Measurements from ENCODE around the gene ACOT7.

Gene ACOT7

GRCh38 chr1:6268415-6268814, 125.2 kb downstream of the ACOT7 start:
- no peak for DNase-seq (ENCODE audit: low read depth)

DNA sequence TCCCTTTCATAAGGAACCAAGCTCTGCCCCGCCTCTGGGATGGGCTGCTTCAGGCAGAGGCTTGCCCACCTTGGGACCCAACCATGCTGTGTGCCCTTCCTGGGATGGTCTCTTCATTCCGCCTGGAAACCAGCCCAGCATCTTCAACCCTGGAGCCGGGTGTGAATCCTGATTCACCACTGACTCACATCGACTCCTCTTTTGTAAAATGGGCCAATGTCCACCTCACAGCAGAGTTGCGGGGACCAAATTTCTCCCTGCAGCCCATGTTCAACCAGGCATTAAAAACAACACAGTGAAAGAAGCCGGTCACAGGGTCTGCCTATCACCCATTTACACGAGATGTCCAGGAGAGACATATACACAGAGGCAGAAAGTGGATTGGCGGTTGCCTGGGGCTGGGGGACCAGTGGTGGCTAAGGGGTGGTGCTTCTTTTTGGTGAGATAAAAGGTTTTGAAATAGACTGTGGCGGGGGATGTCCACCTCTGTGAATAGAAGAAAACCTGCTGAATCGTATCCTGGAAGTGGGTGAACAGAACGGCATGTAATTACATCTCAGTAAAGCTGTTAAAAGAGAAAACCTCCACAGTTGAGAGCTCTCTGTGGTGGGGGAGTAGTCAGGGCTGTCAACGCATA, 125.8 kb downstream of the ACOT7 start:
- peak; percentile 14 for DNase-seq (ENCODE audit: low read depth)

DNA sequence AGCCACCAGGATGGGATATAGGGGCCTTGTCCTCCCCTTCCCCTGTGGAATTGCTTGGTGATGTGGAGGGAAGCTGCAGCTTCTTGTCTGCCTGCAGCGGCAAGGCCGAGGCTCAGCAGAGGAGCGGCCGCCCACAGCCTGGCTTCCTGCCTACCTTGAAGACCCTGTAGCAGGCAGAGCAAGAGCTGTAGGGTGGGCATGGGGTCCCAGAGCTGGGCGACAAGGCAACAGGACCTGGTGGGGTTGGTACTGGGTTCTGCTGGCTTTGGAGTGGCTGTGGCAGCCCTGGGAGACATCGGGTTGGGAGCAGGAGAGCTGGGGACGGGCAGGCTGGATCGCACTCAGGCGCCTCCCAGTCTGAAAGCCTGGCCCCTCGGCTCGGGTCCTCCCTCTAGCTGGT, 126.9 kb downstream of the ACOT7 start:
- DNase-seq (ENCODE audit: low read depth) = no peak

GRCh38 chr1:6265151-6265550, 128.4 kb downstream of the ACOT7 start:
- DNase-seq (ENCODE audit: low read depth) = no peak

- DNase-seq (ENCODE audit: low read depth) = no peak
These were observed 129.9 kb downstream of the ACOT7 start for GRCh38 chr1:6263716-6264115.

DNA sequence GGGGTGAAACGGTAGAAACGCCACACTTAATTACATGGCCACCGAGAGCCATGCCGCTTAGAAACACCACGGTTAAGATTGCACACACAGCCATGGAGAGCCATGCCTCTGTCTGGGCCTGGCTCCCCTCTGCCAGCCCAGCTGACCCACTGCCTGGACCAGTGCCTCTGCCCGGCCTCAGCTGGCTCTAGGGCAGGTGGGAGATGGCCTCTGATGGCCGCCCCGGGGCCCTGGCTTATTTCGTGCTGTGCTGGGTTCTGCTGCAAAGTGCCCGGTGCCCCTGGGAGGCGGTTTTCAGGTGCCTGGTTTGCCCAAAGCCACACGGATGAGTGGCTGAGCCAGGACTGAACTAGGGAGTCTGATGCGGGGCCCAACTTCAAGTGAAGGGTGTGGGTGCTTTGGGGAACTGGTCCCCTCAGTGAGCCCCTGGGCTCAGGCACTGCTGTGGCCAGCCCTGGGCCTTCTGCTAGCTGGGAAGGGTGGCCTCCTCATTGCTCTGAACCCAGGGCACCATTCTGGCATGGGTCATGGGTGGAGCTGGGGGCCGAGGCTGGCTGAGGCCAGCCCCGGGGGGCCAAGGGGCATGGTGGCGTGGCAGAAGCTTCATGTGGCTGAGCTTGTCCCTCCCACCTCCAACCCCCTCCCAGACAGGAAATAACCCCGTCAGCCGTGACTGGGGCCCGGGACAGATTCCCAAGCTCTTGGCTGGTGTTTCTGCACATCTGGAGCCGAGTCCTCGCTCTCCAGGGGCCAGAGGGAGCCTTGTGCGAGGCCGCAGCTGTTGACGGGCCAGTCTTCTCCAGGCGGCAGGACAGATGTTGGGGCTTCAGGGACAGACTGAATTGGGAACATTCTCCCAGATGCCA, 130.8 kb downstream of the ACOT7 start:
- no peak for DNase-seq (ENCODE audit: low read depth)

DNA sequence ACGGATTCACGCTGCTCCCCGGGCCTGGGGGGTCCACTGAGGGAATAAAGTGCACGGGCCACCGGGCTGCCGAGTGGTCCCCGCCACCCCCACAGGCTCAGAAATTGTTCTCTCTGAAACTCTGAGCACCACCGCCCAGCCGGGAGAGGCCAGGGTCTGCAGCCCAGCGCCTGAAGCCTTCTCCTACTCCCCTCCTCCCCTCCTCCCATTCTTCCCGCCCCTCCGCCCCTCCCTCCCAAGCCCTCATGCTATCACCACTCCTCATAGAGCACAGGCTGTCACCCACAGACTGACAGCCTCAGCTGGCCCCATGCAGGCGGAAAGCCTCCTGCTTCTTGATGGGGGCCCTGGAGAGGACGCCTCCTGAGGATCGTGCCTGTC, 132.0 kb downstream of the ACOT7 start:
- DNase-seq (ENCODE audit: low read depth) = no peak

DNA sequence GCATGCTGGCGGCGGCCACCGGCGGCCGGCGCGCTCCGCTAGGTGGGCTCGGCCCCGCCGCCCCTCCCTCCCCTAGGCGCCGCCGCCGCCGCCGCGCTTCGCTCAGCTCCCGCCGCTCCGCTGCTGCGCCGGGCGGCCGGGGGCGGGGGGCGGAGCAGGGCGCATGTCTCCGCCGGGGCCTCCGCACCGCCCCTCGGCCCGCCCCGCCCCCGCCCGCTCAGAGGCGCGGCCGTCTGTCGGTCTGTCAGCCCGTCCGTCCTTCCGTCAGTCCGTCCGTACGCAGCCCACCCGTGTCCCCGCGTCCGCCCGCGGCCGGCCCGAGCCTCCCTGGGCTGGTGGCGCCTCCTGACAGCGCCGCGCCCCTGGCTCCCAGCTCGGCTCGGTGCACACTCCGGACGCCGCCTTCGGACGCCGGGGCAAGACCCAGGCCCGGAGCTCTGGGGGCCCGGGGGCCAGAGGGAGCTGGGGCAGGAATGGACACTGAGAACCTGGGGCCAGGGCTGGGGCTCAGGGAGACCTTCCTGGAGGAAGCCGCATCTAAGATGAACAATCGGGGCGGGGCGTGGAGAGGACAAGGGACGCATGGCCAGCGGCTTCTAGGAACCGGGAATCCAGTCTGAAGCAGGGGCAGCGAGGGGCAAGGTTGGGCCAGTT, 132.5 kb downstream of the ACOT7 start, which contains the start of gene GPR153:
Gene GPR153 (minus strand): TSS at position 138 of the 654 bp plus-strand sequence. CDS start 6,193 bp downstream, outside the sequence.
- peak; percentile 50 for DNase-seq (ENCODE audit: low read depth)

DNA sequence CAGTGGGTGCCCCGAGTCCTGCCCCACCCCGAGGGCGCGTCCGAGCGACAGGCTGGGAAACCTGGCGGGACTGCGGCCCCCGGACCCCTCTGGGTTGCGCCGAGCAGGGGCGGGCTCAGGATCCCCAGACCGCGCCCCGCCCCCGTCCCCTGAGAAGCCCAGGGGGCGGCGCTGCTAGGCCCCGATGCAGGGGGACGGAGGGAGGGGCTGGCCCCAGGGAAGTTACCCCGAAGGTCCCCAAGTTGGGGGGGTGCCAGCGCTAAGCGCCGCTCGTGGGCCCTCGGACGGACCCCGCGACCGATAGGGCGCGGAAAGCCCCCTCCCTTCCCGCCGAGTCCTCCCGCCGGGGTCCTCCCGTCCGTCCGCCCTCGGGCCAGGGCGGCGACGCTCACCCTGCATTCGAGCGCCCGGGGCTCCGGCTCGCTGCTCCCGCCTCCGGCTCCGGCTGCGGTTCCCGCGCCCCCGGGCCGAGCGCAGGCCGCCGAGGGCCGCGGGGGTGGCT, 133.1 kb downstream of the ACOT7 start:
- no peak for DNase-seq (ENCODE audit: low read depth)

- peak; percentile 86 for DNase-seq (ENCODE audit: low read depth)
These were observed 133.8 kb downstream of the ACOT7 start for GRCh38 chr1:6259491-6260362.

DNA sequence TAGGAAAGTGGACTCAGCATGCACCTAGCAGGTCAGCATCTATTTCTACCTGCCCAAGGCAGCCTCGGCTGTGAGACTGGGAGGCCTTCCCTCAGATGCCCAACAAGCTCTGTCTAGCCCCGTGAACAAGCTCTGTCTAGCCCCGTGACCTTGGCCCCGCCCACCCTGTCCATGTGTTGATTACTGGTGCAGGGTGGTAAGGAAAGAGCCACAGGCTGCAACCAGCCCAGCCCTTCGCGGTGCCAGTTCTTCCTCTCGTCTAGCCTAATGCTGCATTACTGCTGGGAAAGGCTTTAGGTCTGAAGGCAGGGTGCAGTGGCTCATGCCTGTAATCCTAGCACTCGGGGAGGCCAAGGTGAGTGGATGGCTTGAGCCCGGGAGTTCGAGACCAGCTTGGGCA, 134.9 kb downstream of the ACOT7 start:
- no peak for DNase-seq (ENCODE audit: low read depth)

DNA sequence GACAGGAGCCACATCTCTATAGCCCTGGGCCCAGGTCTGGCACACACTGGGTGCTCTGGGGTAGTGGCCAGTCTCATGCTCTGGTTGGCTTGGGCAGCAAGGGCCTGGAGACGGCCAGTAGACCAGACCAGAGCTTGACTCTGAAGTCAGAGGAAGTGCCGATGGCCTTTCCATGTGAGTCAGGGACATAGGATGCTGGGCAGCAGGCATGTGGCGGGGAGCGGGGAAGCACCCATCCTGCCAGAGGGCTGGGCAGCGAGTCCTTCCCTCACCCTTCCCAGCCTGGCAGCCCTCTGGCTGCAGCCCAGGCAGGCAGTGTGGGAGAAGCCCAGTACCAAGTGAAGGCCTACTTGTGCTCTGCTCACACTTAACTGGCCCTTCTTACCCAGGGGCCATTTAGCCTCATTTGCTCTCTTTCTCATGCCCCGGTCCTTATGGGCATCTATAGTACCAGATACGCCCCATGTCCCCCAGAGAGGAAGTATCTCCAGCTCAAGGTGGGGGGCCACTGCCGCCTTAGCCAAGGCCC, 136.0 kb downstream of the ACOT7 start:
- DNase-seq (ENCODE audit: low read depth) = no peak

DNA sequence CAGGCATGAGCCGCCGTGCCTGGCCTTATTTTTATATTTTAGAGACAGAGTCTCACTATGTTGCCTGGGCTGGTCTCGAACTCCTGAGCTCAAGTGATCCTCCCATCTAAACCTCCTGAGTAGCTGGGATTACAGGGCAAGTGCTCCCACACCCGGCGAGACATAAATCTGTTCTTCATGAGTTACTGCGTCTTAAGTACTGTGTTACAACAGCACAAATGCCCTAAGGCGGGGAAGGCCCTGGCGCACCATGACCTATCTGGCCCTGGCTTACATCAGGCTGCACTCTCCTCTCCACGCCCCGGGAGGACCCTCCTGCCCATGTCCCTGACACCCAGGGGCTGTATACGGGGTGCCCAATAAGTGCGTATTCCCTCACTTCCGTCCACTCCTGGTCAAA, 136.9 kb downstream of the ACOT7 start:
- DNase-seq (ENCODE audit: low read depth) = no peak

DNA sequence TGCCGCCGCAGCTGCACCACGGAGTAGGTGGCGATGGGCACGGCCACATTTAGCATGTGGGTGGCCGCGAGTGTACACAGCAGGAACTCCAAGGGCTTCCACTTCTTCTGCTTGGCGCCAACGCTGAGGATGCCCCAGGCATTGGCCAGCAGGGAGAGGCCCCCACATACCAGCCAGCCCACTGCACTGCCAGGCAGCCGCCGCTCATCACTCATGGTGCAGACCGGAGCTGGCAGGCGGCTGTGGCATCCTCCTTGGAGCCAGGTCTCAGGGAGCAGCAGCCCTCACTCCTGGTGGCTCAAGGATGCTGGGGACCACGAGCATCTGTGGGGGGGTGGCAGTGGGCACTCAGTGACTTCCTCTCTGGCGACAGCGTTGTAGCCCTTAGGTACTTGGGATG, 138.9 kb downstream of the ACOT7 start:
- no peak for DNase-seq (ENCODE audit: low read depth)

DNA sequence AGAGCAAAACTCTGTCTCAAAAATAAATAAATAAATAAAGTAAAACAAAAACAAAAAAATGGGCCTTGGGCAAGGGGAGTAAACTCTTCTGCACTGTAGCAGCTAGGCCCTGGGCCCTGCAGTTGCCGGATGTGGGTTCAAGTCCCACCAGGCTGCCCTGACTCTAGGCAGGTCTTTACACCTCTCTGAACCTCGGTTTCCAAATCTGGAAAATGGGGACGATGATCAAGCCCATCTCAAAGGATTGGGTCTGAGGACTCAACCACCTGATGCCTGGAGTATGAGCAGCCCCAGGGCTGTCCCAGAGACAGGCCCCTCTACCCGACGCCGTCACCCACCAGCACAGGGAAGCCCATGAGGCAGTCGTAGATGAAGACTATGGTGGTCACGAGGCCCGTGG, 140.2 kb downstream of the ACOT7 start:
- no peak for DNase-seq (ENCODE audit: low read depth)

GRCh38 chr1:6252374-6252710, 141.2 kb downstream of the ACOT7 start:
- no peak for DNase-seq (ENCODE audit: low read depth)

DNA sequence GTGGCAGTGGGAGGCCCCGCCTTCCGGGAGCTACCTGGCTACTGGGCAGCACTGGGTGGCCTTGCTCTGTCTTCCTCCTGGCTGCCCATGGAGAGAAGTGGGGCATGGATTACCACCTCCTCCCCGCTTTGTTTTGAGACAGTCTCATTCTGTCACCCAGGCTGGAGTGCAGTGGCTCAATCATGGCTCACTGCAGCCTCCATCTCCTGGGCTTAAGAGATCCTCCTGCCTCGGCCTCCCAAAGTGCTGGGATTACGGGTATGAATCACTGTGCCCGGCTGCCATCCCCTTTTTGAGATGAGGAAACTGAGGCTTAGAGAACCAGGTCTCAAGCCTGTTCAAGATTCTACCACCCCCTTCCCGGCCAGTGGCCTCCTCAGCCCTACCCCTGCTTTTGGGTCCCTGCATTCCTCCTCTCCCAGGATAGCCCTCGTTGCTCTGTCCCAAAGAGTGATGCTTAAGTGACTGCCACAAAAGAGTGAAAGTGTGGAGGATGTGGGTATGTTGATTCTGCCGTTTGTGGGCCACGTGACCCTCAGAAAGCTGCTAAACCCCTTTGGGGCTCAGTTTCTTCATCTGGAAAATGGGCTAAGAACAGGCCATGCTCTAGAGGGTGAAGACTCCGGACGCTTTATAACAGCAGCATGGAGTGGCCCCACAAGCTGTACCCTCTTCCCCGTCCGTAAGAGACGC, 141.7 kb downstream of the ACOT7 start:
- DNase-seq (ENCODE audit: low read depth) = no peak

DNA sequence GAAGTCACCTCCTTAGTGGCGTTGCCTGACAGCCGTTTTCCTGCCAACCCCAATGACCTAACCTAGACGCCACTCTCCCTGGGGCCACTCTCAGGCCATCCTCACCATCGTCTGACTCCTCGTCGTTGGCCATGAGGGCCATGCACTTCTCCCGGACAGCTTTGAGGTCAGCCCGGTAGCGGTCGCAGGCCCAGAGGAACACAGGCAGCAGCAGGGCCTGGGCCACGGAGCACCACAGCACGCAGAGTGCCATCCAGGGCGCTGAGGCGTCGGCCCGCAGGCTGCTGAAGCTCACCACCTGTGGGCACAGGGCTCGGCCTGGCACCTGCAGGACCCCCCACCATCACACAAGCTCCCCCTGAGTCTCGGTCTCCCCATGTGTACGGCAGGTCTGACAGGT, 142.3 kb downstream of the ACOT7 start:
- DNase-seq (ENCODE audit: low read depth) = no peak

DNA sequence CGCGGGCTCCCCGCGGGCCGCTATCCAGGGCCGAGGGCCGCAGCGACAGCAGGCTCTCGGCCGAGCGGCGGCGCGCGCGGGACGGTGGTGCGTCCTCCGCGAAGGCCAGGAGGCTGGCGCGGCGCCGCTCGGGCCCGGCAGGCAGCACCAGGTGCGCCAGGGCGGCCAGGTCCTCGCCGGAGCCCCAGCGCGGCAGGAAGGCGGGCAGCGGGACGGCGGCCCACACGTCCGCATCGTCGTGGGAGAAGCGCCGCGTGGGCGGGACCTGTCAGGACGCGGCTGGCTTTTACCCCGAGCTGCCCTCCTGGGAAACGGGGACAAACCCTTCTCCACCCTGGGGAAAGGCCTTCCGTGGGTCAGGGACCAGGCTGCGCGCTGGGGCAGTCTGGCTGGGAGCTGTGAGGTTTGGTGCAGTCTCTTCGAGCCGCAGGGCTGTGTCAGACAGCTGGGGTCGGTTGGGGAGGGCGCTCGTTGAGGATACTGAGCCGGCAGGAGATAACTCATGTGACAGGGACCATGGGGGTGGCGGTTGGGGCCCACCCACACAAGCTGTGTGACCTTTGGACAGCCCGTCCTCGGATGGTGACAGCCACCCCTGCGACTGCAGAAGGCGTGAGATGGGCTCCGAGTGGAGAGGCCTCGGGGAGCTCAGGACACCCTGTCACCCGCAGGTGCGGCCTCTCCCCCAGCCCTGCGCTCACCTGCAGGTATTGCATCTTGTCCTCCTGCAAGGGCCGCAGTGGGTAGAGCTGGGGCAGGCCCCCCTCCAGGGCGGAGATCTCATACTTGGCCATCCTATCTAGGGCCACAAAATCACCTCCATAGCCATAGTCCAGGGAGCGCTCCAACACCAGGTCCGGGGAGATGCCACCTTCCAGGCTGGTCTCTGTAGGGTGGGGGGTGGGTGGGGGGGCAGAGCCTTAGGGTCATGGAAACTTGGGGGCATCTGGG, 143.6 kb downstream of the ACOT7 start:
- DNase-seq (ENCODE audit: low read depth) = no peak

Measured in iris pigment epithelial cell (primary cell).